ENCODE data around the gene PRICKLE3.

PRICKLE3 gene

DNA sequence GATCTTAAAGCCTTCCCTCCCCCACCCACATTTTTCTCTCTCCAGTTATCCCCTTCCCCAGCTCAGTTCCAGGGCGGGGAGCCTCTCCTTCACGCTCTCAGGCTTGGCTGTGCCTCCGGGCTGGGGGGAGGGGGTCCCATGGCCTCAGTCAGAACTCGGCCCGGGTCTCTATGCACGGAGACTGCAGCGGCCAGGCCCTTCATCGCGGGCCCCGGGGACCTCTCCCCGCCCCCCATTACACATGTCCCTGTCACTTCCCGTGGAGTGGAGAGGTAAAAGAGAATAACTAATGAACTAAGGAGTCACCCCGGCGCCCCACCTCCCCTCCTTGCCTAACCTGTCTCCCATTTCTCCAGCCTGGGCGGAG, 838 bp upstream of the PRICKLE3 start:
- peak overlapping the region; percentile 78 for H3K27ac ChIP-seq
- DNase-seq: peak; percentile 51
- peak overlapping the region; percentile 57; the same call in 1 of the 2 replicates for H3K4me3 ChIP-seq (ENCODE audit: low read depth, low read length)
- H3K36me3 ChIP-seq: peaks cover 21% of the 10 kb centered on the region
- H3K27me3 ChIP-seq (ENCODE audit: insufficient read depth, low read depth, severe bottlenecking): peaks cover 18% of the 10 kb centered on the region
- TF ChIP-seq, protein P1, sequence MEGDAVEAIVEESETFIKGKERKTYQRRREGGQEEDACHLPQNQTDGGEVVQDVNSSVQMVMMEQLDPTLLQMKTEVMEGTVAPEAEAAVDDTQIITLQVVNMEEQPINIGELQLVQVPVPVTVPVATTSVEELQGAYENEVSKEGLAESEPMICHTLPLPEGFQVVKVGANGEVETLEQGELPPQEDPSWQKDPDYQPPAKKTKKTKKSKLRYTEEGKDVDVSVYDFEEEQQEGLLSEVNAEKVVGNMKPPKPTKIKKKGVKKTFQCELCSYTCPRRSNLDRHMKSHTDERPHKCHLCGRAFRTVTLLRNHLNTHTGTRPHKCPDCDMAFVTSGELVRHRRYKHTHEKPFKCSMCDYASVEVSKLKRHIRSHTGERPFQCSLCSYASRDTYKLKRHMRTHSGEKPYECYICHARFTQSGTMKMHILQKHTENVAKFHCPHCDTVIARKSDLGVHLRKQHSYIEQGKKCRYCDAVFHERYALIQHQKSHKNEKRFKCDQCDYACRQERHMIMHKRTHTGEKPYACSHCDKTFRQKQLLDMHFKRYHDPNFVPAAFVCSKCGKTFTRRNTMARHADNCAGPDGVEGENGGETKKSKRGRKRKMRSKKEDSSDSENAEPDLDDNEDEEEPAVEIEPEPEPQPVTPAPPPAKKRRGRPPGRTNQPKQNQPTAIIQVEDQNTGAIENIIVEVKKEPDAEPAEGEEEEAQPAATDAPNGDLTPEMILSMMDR (IDR thresholded peaks at IDR 0.05; ENCODE audit: low read depth, low read length): no peak
- no peaks in the 10 kb centered on the region for H3K9me3 ChIP-seq (ENCODE audit: severe bottlenecking)

DNA sequence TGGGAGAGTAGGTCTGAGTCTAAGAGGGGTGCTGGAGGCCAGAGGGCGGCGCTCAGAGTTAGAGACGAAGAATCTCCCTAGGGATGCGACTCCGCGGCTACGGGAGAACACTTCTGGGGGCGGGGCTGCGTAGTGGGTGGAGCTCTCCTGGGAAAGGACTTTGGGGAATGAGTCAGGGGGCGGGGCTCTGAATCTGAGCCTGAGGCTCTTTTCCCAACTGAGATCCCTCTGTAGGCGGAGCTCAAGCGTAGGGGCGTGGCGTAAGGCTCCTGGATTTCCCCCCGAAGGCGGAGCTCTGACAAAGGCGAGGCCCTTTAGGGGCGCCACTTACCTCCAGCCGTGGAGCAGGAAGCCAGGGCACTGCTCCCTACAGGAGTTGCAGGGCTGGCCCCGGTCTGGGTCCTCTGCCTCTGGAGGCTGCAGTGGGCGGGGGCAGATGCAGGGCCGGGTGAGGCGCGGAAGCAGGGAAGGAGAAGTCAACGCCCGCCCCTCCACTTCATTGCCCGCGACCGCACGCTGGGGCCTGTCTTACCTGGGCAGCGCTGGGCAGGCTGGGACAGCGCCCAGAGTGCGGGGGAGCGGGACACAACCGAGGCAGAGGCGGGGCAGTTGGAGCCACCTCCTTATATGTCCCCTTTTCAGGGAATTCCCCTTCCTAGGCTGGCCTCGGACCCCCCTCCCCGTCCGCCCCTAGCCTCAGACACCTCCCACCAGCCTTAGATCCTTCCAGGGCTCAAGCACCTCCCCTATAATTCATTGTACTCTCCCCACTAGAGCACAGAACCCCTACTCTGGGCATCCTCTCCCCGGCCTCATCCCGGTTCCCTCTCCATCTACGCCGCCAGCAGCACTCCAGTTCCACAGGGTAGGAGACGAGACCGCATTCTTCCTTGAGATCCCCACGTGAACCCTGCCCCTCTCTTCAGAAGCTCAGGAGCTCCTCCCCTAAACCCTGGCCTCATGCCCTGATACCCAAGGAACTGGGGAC, 1.6 kb downstream of the PRICKLE3 start:
- H3K4me3 ChIP-seq (ENCODE audit: low read depth, low read length): no peak overlapping the region
- H3K9me3 ChIP-seq (ENCODE audit: severe bottlenecking): no peaks in the 10 kb centered on the region
- no peak for DNase-seq
- H3K27me3 ChIP-seq (ENCODE audit: insufficient read depth, low read depth, severe bottlenecking): peaks cover 15% of the 10 kb centered on the region
- H3K36me3 ChIP-seq: peaks cover 5% of the 10 kb centered on the region
- no peak overlapping the region for H3K27ac ChIP-seq
- TF ChIP-seq, protein P1 (IDR thresholded peaks at IDR 0.05; ENCODE audit: low read depth, low read length): no peak

DNA sequence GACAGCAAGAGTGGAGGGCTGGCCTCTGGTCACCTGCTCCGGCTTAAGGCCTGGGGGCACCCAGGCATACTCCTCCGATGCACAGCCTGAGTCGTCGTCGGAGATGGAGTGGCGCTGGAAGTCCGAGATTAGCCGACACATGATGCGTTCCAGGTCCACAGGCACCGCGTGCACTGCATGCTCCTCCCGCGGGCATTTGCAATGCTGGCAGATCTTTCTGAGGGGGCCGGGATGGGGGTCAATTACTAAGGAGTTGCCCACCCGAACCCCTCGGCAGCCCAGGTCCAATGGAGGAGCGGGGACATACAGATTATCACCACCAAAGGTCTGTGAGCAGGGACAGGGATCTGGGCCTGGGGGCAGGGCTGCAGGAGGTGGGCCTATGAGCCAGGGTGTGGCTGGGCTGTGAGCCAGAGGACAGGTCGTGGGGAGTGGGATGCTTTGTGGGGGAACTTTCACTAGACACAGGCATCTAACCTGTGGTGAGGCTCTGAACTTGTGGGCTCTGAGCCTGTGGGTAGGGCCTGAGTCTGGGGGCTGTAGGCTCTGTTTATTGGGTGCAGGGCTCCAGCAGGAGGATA, 2.4 kb downstream of the PRICKLE3 start:
- Histone ChIP-seq H3K9me3 (ENCODE audit: severe bottlenecking) (no peaks in the 10 kb centered on the region), H3K27ac (no peak overlapping the region), H3K27me3 (ENCODE audit: insufficient read depth, low read depth, severe bottlenecking) (peaks cover 15% of the 10 kb centered on the region), H3K4me3 (ENCODE audit: low read depth, low read length) (no peak overlapping the region), H3K36me3 (no peaks in the 10 kb centered on the region)
- DNase-seq: no peak
- TF ChIP-seq, protein P1 (IDR thresholded peaks at IDR 0.05; ENCODE audit: low read depth, low read length): no peak

DNA sequence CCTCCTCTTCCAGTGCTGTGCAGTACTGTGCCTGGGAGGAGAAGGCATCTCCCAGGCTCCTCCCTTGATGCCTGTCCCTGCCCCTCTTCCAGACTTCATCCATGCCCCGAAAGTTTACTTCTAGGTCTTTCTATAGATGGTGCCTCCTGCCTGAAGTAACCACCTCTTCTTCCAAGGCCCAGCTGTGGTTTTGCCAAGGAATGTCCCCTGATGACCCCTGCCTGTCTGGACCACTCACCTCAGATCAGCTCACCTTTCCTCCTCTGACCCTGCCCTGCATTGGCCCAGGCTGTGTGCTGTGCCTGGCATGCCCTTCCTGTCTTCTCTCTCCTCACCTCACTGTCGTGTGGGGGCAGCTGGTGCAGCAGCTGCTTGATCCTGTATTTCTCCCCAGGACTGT, 6.8 kb downstream of the PRICKLE3 start:
- H3K4me3 ChIP-seq (ENCODE audit: low read depth, low read length): no peak overlapping the region
- DNase-seq: no peak
- peaks cover 7% of the 10 kb centered on the region for H3K36me3 ChIP-seq
- peaks cover 8% of the 10 kb centered on the region for H3K27me3 ChIP-seq (ENCODE audit: insufficient read depth, low read depth, severe bottlenecking)
- no peaks in the 10 kb centered on the region for H3K9me3 ChIP-seq (ENCODE audit: severe bottlenecking)
- no peak overlapping the region for H3K27ac ChIP-seq
- TF ChIP-seq, protein P1 (IDR thresholded peaks at IDR 0.05; ENCODE audit: low read depth, low read length): no peak

- Histone ChIP-seq H3K27ac (no peak overlapping the region), H3K36me3 (peaks cover 7% of the 10 kb centered on the region), H3K9me3 (ENCODE audit: severe bottlenecking) (no peaks in the 10 kb centered on the region), H3K4me3 (ENCODE audit: low read depth, low read length) (no peak overlapping the region), H3K27me3 (ENCODE audit: insufficient read depth, low read depth, severe bottlenecking) (peaks cover 6% of the 10 kb centered on the region)
- DNase-seq: no peak
- TF ChIP-seq, protein P1 (IDR thresholded peaks at IDR 0.05; ENCODE audit: low read depth, low read length): no peak
Observed at GRCh38 chrX:49178537-49178936, 7.6 kb downstream of the PRICKLE3 start.
